ENCODE data around the gene LRRTM3.

DNA sequence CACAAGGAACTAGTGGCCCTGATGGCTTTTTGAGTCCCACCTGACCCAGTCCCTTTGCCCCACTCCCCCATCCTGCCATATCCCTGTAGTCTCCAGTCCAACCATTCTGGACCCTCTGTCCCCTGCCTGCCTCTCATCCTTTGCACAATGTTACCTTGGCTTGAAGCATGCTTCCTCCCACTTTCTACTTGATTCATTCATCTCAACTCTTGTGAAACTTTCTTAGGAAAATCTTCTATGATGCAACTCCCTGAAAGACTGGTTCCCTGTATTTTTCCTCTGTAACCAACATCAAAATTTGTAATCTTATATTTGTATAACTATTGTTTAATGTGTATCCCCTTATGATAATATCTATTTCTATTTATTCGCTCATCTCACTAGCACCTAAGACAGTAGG, 151.5 kb downstream of the LRRTM3 start:
- TF ChIP-seq POLR2A (IDR thresholded peaks at IDR 0.05) (no peak), POLR2AphosphoS5 (IDR thresholded peaks at IDR 0.05) (no peak)
- TF ChIP-seq, protein P1, sequence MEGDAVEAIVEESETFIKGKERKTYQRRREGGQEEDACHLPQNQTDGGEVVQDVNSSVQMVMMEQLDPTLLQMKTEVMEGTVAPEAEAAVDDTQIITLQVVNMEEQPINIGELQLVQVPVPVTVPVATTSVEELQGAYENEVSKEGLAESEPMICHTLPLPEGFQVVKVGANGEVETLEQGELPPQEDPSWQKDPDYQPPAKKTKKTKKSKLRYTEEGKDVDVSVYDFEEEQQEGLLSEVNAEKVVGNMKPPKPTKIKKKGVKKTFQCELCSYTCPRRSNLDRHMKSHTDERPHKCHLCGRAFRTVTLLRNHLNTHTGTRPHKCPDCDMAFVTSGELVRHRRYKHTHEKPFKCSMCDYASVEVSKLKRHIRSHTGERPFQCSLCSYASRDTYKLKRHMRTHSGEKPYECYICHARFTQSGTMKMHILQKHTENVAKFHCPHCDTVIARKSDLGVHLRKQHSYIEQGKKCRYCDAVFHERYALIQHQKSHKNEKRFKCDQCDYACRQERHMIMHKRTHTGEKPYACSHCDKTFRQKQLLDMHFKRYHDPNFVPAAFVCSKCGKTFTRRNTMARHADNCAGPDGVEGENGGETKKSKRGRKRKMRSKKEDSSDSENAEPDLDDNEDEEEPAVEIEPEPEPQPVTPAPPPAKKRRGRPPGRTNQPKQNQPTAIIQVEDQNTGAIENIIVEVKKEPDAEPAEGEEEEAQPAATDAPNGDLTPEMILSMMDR (IDR thresholded peaks at IDR 0.05), result no peak
